ENCODE results near the gene CHSY1.
A peak's percentile ranks its signal among the peaks of the same experiment; 100 is the strongest.

The CHSY1 gene

GRCh38 chr15:101178479-101178878, 73.4 kb downstream of the CHSY1 start:
- no peak for DNase-seq (ENCODE audit: low spot score)
- H3K27ac ChIP-seq = no peak overlapping the region

GRCh38 chr15:101177866-101178265, 74.0 kb downstream of the CHSY1 start:
- DNase-seq (ENCODE audit: low spot score) = no peak
- TF ChIP-seq CTCF (IDR thresholded peaks at IDR 0.05) = no peak
- H3K27ac ChIP-seq = no peak overlapping the region
- H3K4me3 ChIP-seq = no peak overlapping the region

More at GRCh38 chr15:101178479-101178878, 73.4 kb downstream of the CHSY1 start:
- no peak overlapping the region for H3K4me3 ChIP-seq
- no peak for TF ChIP-seq CTCF (IDR thresholded peaks at IDR 0.05)

- Histone ChIP-seq H3K27ac (peak overlapping the region in 1 of 2 donors; percentile 39), H3K4me3 (no peak overlapping the region)
- no peak for DNase-seq (ENCODE audit: low spot score)
- no peak for TF ChIP-seq CTCF (IDR thresholded peaks at IDR 0.05)
These were observed 75.2 kb downstream of the CHSY1 start for GRCh38 chr15:101176625-101177024.

GRCh38 chr15:101175401-101175800, 76.4 kb downstream of the CHSY1 start:
- peak overlapping the region in 1 of 2 donors; percentile 3 for H3K27ac ChIP-seq
- no peak overlapping the region for H3K4me3 ChIP-seq
- no peak for TF ChIP-seq CTCF (IDR thresholded peaks at IDR 0.05)
- no peak for DNase-seq (ENCODE audit: low spot score)

GRCh38 chr15:101174152-101174920, 77.5 kb downstream of the CHSY1 start:
- TF ChIP-seq CTCF (IDR thresholded peaks at IDR 0.05) = no peak
- Histone ChIP-seq H3K27ac (peak overlapping the region in 1 of 2 donors; percentile 29), H3K4me3 (no peak overlapping the region)
- DNase-seq (ENCODE audit: low spot score) = no peak

- no peak overlapping the region for H3K27ac ChIP-seq
- H3K4me3 ChIP-seq = no peak overlapping the region
- TF ChIP-seq CTCF (IDR thresholded peaks at IDR 0.05) = no peak
- no peak for DNase-seq (ENCODE audit: low spot score)
These were observed 78.4 kb downstream of the CHSY1 start for GRCh38 chr15:101173233-101174119.
